Right lobe of liver (tissue), 6 donors: Measurements from ENCODE around the gene ATG5. TPM values are rescaled to one million over a fixed set of nuclear protein-coding genes. Genes with fewer than 3 reads are reported as not detected.
"Not testable (repeated sequence)": the region's sequence is repeated elsewhere in the genome, so short reads cannot be mapped to it uniquely, and the experiment has no call there.

Source experiments
- ATAC-seq, 4 donors: fragments of 200-7000 bp; cut with Tn5 transposase; one replicate each; pipeline ENCODE4 v1.9.1; 2020; ENCODE audit warnings: mild to moderate bottlenecking in 4 of 4, moderate library complexity in 4 of 4
- DNase-seq, 3 donors: peaks; one replicate each; pipeline ENCODE4 v3.0.0-alpha.2; 2020
- H3K27ac ChIP-seq, 3 donors: fragments of 200-600 bp; one replicate each; pipeline ENCODE4 v1.8.0; 2022
- H3K27me3 ChIP-seq, 2 donors: fragments of 200-600 bp; one replicate each; pipeline ENCODE4 v1.8.0; 2022
- H3K36me3 ChIP-seq, 4 donors: fragments of 200-600 bp; sonication (generic) in 1 of 4; one replicate each; pipeline versions ENCODE4 v1.5.1 to v1.8.0; 2017 to 2022; ENCODE audit warnings: control low read depth in 1 of 4
- H3K4me1 ChIP-seq, 4 donors: fragments of 200-600 bp; sonication (generic) in 1 of 4; one replicate each; pipeline versions ENCODE4 v1.5.1 to v1.8.0; 2017 to 2022; ENCODE audit warnings: control low read depth in 1 of 4
- H3K4me3 ChIP-seq, 3 donors: fragments of 200-600 bp; one replicate each; pipeline ENCODE4 v1.8.0; 2022
- H3K9me3 ChIP-seq, 4 donors: fragments of 200-600 bp; sonication (generic) in 1 of 4; one replicate each; pipeline versions ENCODE4 v1.5.1 to v1.8.0; 2017 to 2022; ENCODE audit warnings: control low read depth in 1 of 4
- POLR2A ChIP-seq: fragments of 450-650 bp; IDR thresholded peaks from one replicate; pipeline ENCODE4 v1.6.1; 2017; ENCODE audit warnings: antibody characterized with exemption, mild to moderate bottlenecking
- WGBS: methylation state at CpG from one replicate; pipeline ENCODE4 v1.1.6; 2018; ENCODE audit warnings: low coverage, low lambda C conversion rate; ENCODE audit not compliant: insufficient coverage; ENCODE audit errors: missing lambda C conversion rate; 5-methylcytosine and 5-hydroxymethylcytosine counted together
- intact Hi-C, 2 donors: fragments of 100-400 bp; cut with DNase I; formaldehyde crosslinking; loops; one replicate each; pipeline versions ENCODE4 v1.11.2 to v1.14.1; 2022
- total RNA-seq, 6 experiments: library from RNA; depleted of rRNA in 2 of 6; stranded (reverse); fragments of >200 nt in 2 of 6; fragmentation: NEBNext Ultra II Directional in 3 of 6; extraction: Animal tissue kit (Norgen Biotek cat#: 25700) in 3 of 6; gene quantifications; one replicate each; pipeline versions ENCODE4 v1.1.0 to v1.2.4, GENCODE V29; 2016 to 2023
- TF ChIP-seq, protein P1 (sequence below), 4 donors: fragments of 200-600 bp in 3 of 4; fragments of 450-650 bp in 1 of 4; IDR thresholded peaks; one replicate each; pipeline versions ENCODE4 v1.5.1 to v1.8.0; 2016 to 2022; ENCODE audit warnings: antibody characterized with exemption in 4 of 4, mild to moderate bottlenecking in 2 of 4
- donor health status: DM: no; HTN: yes; CAD: no.
- donor health status: DM: no; HTN: no; CAD: no.
- donor health status: DM: no; HTN: no; CAD: no.
- donor health status: DM: no; HTN: yes; CAD: no.
- donor health status: DM: no; HTN: yes; CAD: no.

ATG5 gene
- total RNA-seq, 6 experiments from 2014 or later: 12.8 to 27.8 (median 16.3) TPM

DNA sequence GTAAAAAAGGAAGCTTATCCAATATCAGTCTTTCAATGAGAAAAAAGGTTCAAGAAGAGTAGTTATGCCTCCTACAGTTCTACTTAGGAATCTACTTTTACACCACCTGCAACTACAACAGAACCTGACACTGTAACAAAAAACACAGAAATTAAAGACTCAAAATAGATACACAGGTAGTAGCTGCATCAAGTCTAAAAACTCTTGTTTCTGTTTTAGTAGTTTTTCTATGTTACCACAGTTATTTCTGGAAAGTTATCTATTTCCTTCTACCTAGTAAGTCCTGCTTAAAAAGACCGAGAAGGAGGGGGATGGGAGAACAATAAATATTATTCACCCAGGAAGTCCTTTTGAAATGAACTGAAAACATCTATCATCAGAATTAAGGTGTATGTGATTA lies 52.5 kb downstream of the ATG5 start:
- ATAC-seq (no peak), DNase-seq (no peak)
- H3K4me1 ChIP-seq: peaks cover 0 to 3% (median 0%) of the 10 kb centered on the region in 4 donors
- H3K27ac ChIP-seq: no peak overlapping the region
- H3K9me3 ChIP-seq: no peaks in the 10 kb centered on the region
- H3K27me3 ChIP-seq: no peaks in the 10 kb centered on the region
- H3K36me3 ChIP-seq: no peaks in the 10 kb centered on the region
- no peak for TF ChIP-seq POLR2A
- TF ChIP-seq, protein P1, sequence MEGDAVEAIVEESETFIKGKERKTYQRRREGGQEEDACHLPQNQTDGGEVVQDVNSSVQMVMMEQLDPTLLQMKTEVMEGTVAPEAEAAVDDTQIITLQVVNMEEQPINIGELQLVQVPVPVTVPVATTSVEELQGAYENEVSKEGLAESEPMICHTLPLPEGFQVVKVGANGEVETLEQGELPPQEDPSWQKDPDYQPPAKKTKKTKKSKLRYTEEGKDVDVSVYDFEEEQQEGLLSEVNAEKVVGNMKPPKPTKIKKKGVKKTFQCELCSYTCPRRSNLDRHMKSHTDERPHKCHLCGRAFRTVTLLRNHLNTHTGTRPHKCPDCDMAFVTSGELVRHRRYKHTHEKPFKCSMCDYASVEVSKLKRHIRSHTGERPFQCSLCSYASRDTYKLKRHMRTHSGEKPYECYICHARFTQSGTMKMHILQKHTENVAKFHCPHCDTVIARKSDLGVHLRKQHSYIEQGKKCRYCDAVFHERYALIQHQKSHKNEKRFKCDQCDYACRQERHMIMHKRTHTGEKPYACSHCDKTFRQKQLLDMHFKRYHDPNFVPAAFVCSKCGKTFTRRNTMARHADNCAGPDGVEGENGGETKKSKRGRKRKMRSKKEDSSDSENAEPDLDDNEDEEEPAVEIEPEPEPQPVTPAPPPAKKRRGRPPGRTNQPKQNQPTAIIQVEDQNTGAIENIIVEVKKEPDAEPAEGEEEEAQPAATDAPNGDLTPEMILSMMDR (IDR thresholded peaks at IDR 0.05): no peak
- H3K4me3 ChIP-seq: no peak overlapping the region
- intact Hi-C loops: no loop called here
- WGBS: 73% methylated on average over 1 of the region's 1 CpG

DNA sequence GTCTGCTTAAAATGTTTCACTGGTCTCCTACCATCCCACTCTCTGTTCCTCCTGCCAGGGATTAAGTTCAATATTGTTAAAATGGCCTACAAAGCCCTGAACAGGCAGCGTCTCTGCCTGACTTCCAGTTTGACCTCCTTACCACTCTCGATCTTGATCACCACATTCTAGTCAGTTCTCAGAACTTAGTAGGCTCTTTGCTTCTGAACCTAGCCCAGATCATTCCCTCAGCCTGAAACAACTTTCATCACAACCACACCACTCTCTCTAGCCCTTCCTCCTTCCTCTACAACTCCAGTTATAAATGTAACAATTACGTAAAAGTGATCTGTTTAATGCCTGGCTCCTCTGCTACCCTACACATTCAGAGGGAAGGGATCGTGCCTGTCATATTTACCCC lies 53.3 kb downstream of the ATG5 start:
- DNase-seq (no peak), ATAC-seq (no peak)
- no peak for TF ChIP-seq POLR2A
- TF ChIP-seq, protein P1 (IDR thresholded peaks at IDR 0.05): no peak
- intact Hi-C loops: no loop called here
- no peaks in the 10 kb centered on the region for H3K27me3 ChIP-seq
- H3K36me3 ChIP-seq: no peaks in the 10 kb centered on the region
- H3K4me3 ChIP-seq: no peak overlapping the region
- no peaks in the 10 kb centered on the region for H3K9me3 ChIP-seq
- H3K27ac ChIP-seq: no peak overlapping the region
- peaks cover 0 to 3% (median 0%) of the 10 kb centered on the region in 4 donors for H3K4me1 ChIP-seq
- 86% methylated on average over 4 of the region's 4 CpGs for WGBS

DNA sequence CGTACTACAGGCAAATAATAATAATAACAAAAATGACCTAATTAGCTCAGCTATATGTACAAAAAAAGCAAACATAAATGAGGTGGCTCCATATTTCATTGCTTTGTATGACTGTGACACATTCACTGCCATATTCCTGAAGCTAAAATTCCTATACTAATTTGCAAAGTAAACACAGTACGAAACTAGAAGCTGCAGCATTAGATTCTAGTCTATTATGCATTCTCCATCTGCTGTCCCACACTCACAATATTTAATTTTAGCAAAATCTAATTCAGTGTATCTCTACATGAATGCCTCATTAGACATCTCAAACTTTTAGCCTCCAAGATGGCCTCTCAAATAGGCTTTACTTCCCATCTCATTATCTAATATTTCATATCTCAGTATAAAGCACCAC lies 55.1 kb downstream of the ATG5 start:
- 88% methylated on average over 2 of the region's 2 CpGs for WGBS
- Histone ChIP-seq H3K27ac (no peak overlapping the region), H3K9me3 (no peaks in the 10 kb centered on the region), H3K4me3 (no peak overlapping the region), H3K36me3 (no peaks in the 10 kb centered on the region), H3K4me1 (no peaks in the 10 kb centered on the region), H3K27me3 (no peaks in the 10 kb centered on the region)
- no peak for ATAC-seq
- TF ChIP-seq POLR2A: no peak
- TF ChIP-seq, protein P1 (IDR thresholded peaks at IDR 0.05): no peak
- DNase-seq: no peak
- intact Hi-C loops: no loop called here

DNA sequence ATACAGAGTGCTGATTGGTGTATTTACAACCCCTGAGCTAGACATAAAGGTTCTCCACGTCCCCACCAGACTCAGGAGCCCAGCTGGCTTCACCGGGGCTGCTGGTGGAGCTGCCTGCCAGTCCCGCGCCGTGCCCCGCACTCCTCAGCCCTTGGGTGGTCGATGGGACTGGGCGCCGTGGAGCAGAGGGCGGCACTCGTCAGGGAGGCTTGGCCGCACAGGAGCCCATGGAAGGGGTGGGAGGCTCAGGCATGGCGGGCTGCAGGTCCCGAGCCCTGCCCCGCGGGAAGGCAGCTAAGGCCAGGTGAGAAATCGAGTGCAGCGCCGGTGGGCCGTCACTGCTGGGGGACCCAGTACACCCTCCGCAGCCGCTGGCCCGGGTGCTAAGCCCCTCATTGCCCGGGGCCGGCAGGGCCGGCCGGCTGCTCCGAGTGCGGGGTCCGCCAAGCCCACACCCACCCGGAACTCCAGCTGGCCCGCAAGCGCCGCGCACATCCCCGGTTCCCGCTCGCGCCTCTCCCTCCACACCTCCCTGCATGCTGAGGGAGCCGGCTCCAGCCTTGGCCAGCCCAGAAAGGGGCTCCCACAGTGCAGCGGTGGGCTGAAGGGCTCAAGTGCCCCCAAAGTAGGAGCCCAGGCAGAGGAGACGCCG lies 56.2 kb downstream of the ATG5 start:
- H3K36me3 ChIP-seq, DNase-seq, intact Hi-C loops, H3K27ac ChIP-seq, H3K9me3 ChIP-seq, H3K4me1 ChIP-seq, H3K27me3 ChIP-seq, H3K4me3 ChIP-seq, ATAC-seq: not testable (repeated sequence)
- 100% methylated on average over 1 of the region's 43 CpGs for WGBS

DNA sequence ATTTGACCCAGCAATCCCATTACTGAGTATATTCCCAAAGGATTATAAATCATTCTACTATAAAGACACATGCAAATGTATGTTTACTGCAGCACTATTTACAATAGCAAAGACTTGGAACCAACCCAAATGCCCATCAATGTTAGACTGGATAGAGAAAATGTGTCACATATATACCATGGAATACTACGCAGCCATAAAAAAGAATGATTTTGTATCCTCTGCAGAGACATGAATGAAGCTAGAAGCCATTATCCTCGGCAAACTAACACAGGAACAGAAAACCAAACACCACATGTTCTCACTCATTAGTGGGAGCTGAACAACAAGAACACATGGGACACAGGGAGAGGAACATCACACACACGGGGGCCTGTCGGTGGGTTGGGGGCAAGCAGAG lies 57.1 kb downstream of the ATG5 start:
- ATAC-seq, H3K27me3 ChIP-seq, H3K36me3 ChIP-seq, intact Hi-C loops, H3K4me3 ChIP-seq, H3K9me3 ChIP-seq, DNase-seq, H3K27ac ChIP-seq, H3K4me1 ChIP-seq: not testable (repeated sequence)
- WGBS: 100% methylated on average over 3 of the region's 4 CpGs

DNA sequence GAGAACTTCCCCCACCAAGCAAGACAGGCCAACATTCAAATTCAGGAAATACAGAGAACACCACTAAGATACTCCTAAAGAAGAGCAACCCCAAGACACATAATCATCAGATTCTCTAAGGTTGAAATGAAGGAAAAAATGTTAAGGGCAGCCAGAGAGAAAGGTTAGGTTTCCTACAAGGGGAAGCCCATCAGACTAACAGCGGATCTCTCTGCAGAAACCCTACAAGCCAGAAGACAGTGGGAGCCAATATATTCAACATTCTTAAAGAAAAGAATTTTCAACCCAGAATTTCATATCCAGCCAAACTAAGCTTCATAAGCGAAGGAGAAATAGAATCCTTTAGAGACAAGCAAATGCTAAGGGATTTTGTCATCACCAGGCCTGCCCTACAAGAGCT lies 61.1 kb downstream of the ATG5 start:
- H3K27me3 ChIP-seq: not testable (repeated sequence)

DNA sequence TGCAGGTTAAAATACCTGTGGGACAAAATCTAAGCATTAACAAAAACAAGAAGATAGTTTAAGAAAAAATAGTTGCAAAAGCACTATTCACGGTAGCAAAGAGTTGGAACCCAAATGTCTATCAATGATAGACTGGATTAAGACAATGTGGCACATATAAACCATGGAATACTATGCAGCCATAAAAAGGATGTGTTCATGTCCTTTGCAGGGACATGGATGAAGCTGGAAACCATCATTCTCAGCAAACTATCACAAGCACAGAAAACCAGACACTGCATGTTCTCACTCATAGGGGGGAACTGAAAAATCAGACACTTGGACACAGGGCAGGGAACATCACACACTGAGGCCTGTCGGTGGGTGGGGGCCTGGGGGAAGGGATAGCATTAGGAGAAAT lies 65.8 kb downstream of the ATG5 start:
- ATAC-seq, H3K4me3 ChIP-seq, DNase-seq, H3K27ac ChIP-seq, intact Hi-C loops, H3K9me3 ChIP-seq, H3K36me3 ChIP-seq, H3K27me3 ChIP-seq: not testable (repeated sequence)
- H3K4me1 ChIP-seq: peaks cover 0 to 23% (median 7%) of the 10 kb centered on the region in 4 donors
- WGBS: 93% methylated on average over 2 of the region's 2 CpGs

More for the DNA sequence above, 61.1 kb downstream of the ATG5 start:
- H3K9me3 ChIP-seq, H3K27ac ChIP-seq, intact Hi-C loops, H3K4me3 ChIP-seq, ATAC-seq, H3K36me3 ChIP-seq, DNase-seq: not testable (repeated sequence)
- H3K4me1 ChIP-seq: peaks cover 0 to 12% (median 4%) of the 10 kb centered on the region in 4 donors
- 94% methylated on average over 2 of the region's 2 CpGs for WGBS
